Gastroesophageal sphincter (tissue), 4 donors: ENCODE measurements around the gene MAP3K14. TPM values are rescaled to one million over a fixed set of nuclear protein-coding genes. Genes with fewer than 3 reads are reported as not detected.

Experiments
- ATAC-seq: fragments of 150-250 bp; one replicate; pipeline ENCODE4 v1.9.1; 2016; ENCODE audit warnings: mild to moderate bottlenecking, moderate library complexity
- H3K27ac ChIP-seq, 4 donors: fragments of 200-600 bp; sonication (generic) in 3 of 4; 1 replicate in 3 of 4; 2 replicates in 1 of 4; pipeline ENCODE4 v1.5.1; 2016 to 2019
- H3K27me3 ChIP-seq: fragments of 200-600 bp; sonication (generic); one replicate; pipeline ENCODE4 v1.5.1; 2019
- H3K36me3 ChIP-seq, 2 donors: fragments of 200-600 bp; sonication (generic); one replicate each; pipeline ENCODE4 v1.5.1; 2019; ENCODE audit warnings: control low read depth in 1 of 2
- H3K4me1 ChIP-seq, 3 donors: fragments of 200-600 bp; sonication (generic); 1 replicate in 2 of 3; 2 replicates in 1 of 3; pipeline ENCODE4 v1.5.1; 2016 to 2019; ENCODE audit warnings: control low read depth in 2 of 3
- H3K4me3 ChIP-seq, 2 donors: fragments of 200-600 bp; sonication (generic); one replicate each; pipeline ENCODE4 v1.5.1; 2019; ENCODE audit warnings: mild to moderate bottlenecking in 1 of 2, moderate library complexity in 1 of 2
- H3K9me3 ChIP-seq, 3 donors: fragments of 200-600 bp; sonication (generic); one replicate each; pipeline ENCODE4 v1.5.1; 2017 to 2019; ENCODE audit warnings: control low read depth in 2 of 3
- CTCF ChIP-seq, 4 experiments: fragments of 200-600 bp in 2 of 4; fragments of 450-650 bp in 2 of 4; sonication (generic) in 1 of 4; IDR thresholded peaks; one replicate each; pipeline ENCODE4 v1.5.1; 2017 to 2019; ENCODE audit warnings: antibody characterized with exemption in 4 of 4, mild to moderate bottlenecking in 2 of 4, moderate library complexity in 2 of 4
- EP300 ChIP-seq: sonication (generic); formaldehyde crosslinking; IDR thresholded peaks from one replicate; pipeline ENCODE4 v1.6.1; 2017; ENCODE audit warnings: antibody characterized with exemption, mild to moderate bottlenecking
- POLR2A ChIP-seq, 2 donors: fragments of 450-650 bp; IDR thresholded peaks; one replicate each; pipeline ENCODE4 v1.6.1; 2017; ENCODE audit warnings: antibody characterized with exemption in 2 of 2, mild to moderate bottlenecking in 2 of 2, moderate library complexity in 1 of 2
- POLR2AphosphoS5 ChIP-seq: sonication (generic); formaldehyde crosslinking; IDR thresholded peaks from one replicate; pipeline ENCODE4 v1.6.1; 2017; ENCODE audit warnings: antibody characterized with exemption
- WGBS, 2 donors: methylation state at CpG; one replicate each; pipeline ENCODE4 v1.1.5; 2018; ENCODE audit warnings: low coverage in 1 of 2; 5-methylcytosine and 5-hydroxymethylcytosine counted together
- total RNA-seq, 4 donors: library from RNA; depleted of rRNA; stranded (reverse); fragments of >200 nt; gene quantifications; one replicate each; pipeline ENCODE4 v1.1.0, GENCODE V29; 2016

Gene MAP3K14
- total RNA-seq, 4 donors from 2014 or later, result 8.5 to 17.5 (median 13.5) TPM

GRCh38 chr17:45361451-45361850, 44.6 kb upstream of the MAP3K14 start:
- H3K4me1 ChIP-seq, result peaks cover 0 to 8% (median 0%) of the 10 kb centered on the region in 3 donors
- ATAC-seq, result peak; percentile 65
- no peaks in the 10 kb centered on the region for H3K27me3 ChIP-seq
- WGBS, 2 donors, result 81 to 83% methylated on average over 3 of the region's 3 CpGs
- no peak for TF ChIP-seq POLR2A (IDR thresholded peaks at IDR 0.05)
- TF ChIP-seq EP300, result no peak
- TF ChIP-seq POLR2AphosphoS5, result no peak
- no peak for TF ChIP-seq CTCF (IDR thresholded peaks at IDR 0.05)
- no peak overlapping the region for H3K27ac ChIP-seq
- H3K4me3 ChIP-seq, result no peak overlapping the region
- H3K36me3 ChIP-seq, result no peaks in the 10 kb centered on the region
- H3K9me3 ChIP-seq, result no peaks in the 10 kb centered on the region

- TF ChIP-seq POLR2A (IDR thresholded peaks at IDR 0.05) (no peak), CTCF (IDR thresholded peaks at IDR 0.05) (no peak), EP300 (no peak)
- no peak overlapping the region for H3K27ac ChIP-seq
- no peaks in the 10 kb centered on the region for H3K36me3 ChIP-seq
- H3K9me3 ChIP-seq, result no peaks in the 10 kb centered on the region
- 86 to 96% methylated on average over 4 to 5 of the region's 5 CpGs for WGBS, 2 donors
- H3K4me1 ChIP-seq, result no peaks in the 10 kb centered on the region
- H3K27me3 ChIP-seq, result no peaks in the 10 kb centered on the region
- H3K4me3 ChIP-seq, result no peak overlapping the region
- no peak for ATAC-seq
Measured at GRCh38 chr17:45357364-45357997, 40.7 kb upstream of the MAP3K14 start.

GRCh38 chr17:45355087-45355486, 38.3 kb upstream of the MAP3K14 start:
- H3K36me3 ChIP-seq, result no peaks in the 10 kb centered on the region
- TF ChIP-seq POLR2A (IDR thresholded peaks at IDR 0.05), result no peak
- no peak for TF ChIP-seq EP300
- no peak for TF ChIP-seq CTCF (IDR thresholded peaks at IDR 0.05)
- TF ChIP-seq POLR2AphosphoS5, result no peak
- peaks cover 0 to 4% (median 0%) of the 10 kb centered on the region in 3 donors for H3K9me3 ChIP-seq
- no peaks in the 10 kb centered on the region for H3K4me1 ChIP-seq
- no peaks in the 10 kb centered on the region for H3K27me3 ChIP-seq
- H3K4me3 ChIP-seq, result no peak overlapping the region
- no peak for ATAC-seq
- no peak overlapping the region for H3K27ac ChIP-seq
- WGBS, 2 donors, result 51 to 64% methylated on average over 2 of the region's 2 CpGs

- 83 to 93% methylated on average over 3 to 4 of the region's 4 CpGs for WGBS, 2 donors
- Histone ChIP-seq H3K36me3 (no peaks in the 10 kb centered on the region), H3K4me3 (no peak overlapping the region), H3K4me1 (no peaks in the 10 kb centered on the region), H3K27ac (no peak overlapping the region), H3K9me3 (peaks cover 0 to 4% (median 0%) of the 10 kb centered on the region in 3 donors), H3K27me3 (no peaks in the 10 kb centered on the region)
- no peak for TF ChIP-seq EP300
- no peak for TF ChIP-seq CTCF (IDR thresholded peaks at IDR 0.05)
- no peak for TF ChIP-seq POLR2A (IDR thresholded peaks at IDR 0.05)
- TF ChIP-seq POLR2AphosphoS5, result no peak
- ATAC-seq, result no peak
Measured at GRCh38 chr17:45353043-45353442, 36.2 kb upstream of the MAP3K14 start.

GRCh38 chr17:45351831-45352230, 35.0 kb upstream of the MAP3K14 start:
- 88 to 91% methylated on average over 2 of the region's 2 CpGs for WGBS, 2 donors
- Histone ChIP-seq H3K4me3 (no peak overlapping the region), H3K27me3 (no peaks in the 10 kb centered on the region), H3K4me1 (no peaks in the 10 kb centered on the region), H3K9me3 (peaks cover 0 to 4% (median 0%) of the 10 kb centered on the region in 3 donors), H3K36me3 (no peaks in the 10 kb centered on the region), H3K27ac (no peak overlapping the region)
- ATAC-seq, result no peak
- TF ChIP-seq CTCF (IDR thresholded peaks at IDR 0.05), result no peak
- no peak for TF ChIP-seq EP300
- no peak for TF ChIP-seq POLR2AphosphoS5
- no peak for TF ChIP-seq POLR2A (IDR thresholded peaks at IDR 0.05)
